HG02943 (cell line): Measurements from ENCODE around the gene TMEM69.
"Not testable (repeated sequence)": the region's sequence is repeated elsewhere in the genome, so short reads cannot be mapped to it uniquely, and the experiment has no call there.

Source experiments
- ATAC-seq: cut with Tn5 transposase; IDR thresholded peaks from one replicate; pipeline ENCODE4 v1.9.1; 2021; ENCODE audit warnings: mild to moderate bottlenecking, low read depth, moderate library complexity; ENCODE audit not compliant: unreplicated experiment

Gene TMEM69

DNA sequence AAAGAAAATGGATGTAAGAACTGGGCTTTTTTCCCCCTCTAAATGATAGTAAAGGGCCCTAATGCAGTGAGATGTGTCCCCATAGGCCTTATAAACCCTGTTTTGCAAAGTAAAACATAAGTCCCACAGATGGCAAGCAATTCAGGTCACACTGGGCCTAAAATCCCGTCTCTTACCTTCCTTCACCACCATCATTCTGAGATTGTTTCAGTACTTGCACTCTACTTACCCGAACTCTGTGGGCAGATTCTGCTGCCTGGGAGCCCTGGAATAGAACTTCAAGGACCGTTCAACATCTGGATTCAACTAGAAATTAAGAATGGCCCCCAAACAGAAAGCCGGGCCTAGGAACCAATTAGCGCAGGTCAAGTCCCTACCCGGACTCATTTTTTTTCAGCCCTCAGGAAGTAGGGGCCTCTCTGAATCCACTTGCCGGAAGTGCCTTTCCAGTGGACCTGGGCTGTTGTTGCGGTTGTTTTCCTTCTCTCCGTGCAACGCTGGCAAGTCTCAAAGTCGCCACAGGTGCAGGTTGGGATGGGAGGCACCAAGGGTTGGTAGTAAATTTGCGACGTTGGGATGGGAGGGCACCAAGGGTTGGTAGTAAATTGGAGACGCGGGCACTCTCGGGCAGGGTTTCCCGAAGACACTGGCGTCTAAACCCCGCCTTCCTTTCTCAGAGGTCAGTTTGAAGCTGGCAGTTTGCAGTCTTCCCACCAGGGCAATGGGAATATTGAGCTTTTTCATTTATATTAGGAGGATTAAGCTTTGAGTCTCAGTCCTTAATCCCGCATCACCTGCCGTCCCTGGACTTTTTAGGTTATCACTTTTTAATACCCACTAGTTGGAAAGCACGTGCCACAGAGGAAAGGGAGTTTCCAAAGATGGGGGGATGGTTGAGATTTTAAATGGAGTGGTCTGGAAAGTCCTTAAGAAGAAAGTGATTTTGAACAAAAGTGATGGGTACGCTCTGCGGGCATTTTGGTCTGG is at the start of gene TMEM69:
Gene TMEM69, plus strand, starts transcription at position 428 of the 987 bp plus-strand sequence. CDS start 2,888 bp downstream, outside the sequence.
- ATAC-seq = no peak

DNA sequence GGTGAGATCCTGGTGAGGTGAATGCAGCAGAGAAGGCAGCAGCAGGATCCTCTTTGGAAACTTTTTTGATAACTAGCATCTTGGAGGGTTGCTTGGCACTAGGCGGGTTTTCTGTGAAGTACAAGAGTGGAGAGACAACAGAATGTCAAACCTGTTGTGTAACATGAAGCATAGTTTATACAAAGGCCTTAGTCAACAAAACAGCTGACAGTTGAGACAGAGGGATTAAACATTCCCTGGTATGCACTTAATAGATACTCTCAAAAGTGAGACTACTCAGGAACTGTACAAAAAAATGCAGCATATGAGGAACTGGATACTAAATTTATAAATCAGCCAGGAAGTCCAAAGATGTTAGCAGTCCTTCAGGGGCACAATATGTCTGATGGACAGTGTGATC is 47.7 kb upstream of the TMEM69 start:
- no peak for ATAC-seq

DNA sequence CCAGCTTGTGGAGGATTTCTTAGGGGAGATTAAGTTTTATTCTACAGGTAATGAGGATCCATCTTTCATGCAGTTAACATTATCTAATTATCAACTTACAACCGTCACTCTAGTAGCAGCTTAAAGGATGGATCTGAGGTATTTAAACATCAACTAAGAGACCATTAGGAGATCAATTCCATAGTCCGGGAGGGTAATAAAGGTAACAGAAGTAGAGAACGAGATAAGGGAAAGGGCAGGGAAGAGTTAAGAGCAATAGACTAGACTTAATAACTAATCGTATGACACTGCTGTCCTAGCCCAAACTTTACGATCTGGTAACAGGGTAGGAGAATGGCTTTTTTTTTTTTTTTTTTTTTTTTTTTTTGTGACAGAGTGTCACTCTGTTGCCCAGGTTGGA is 44.7 kb upstream of the TMEM69 start:
- no peak for ATAC-seq

- ATAC-seq = no peak
Measured at GRCh38 chr1:45643978-45644377, 44.0 kb upstream of the TMEM69 start.

GRCh38 chr1:45644661-45645060 is 43.3 kb upstream of the TMEM69 start:
- no peak for ATAC-seq

DNA sequence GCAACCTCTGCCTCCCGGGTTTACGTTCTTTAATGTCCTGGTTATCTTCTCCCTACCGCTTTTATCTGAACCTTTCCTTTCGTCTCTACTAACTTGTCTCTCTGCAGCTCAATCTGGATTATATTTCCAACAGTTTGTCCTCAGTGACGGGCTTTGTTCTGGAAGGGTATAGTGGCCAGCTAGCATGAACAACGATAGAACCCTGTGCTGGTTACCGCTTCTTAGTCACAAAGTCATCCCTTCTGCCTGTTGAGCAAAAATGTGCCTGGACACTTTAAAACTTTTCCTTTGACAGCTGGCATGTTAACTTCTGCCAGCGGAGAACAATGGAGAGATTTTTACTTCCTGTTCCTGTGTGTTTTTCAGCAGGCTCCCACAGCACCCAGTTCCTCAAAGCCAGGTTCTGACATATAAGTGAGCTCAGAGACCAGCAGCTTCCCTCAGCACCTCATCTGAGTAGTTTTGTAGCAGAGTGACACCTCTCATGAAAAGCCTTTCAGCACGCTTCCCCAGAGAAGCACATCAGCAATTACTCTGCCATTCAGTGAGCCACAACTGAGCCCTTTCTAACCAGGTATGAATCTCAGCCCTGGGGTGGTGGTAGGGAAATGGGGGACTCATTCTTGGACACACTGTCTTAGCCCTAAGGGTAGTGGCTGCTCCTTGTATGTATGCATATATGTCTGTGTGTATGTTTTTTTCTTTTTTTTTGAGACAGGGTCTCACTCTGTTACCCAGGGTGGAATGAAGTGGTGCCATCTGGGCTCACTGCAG is 40.5 kb upstream of the TMEM69 start:
- no peak for ATAC-seq

GRCh38 chr1:45654540-45655280 is 33.3 kb upstream of the TMEM69 start:
- no peak for ATAC-seq

DNA sequence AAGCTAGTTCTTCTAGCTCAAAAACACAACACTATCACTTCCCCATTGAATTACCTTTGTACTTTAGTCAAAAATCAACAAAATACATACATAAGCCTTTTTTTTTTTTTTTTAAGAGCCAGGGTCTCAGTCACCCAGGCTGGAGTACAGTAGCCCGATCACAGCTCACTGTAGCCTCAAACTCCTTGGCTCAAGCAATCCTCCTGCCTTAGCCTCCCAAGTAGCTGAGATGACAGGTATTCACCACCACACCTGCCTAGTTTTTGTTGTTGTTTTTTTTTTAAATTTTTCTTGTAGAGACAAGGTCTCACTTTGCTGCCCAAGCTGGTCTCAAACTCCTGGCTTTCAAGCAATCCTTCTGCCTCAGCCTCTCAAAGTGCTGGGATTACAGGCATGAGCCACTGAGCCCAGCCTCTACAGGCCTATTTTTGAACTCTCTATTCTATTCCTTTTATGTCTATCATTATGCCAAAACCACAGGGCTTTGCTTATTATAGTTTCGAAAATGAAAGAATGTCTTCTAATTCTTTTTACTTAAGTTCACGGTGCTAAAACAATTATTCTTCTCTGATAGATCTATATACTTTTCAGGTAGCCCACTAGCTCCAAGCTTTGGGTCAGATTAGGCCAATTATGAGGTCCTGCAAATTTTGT is 31.3 kb upstream of the TMEM69 start:
- ATAC-seq = no peak

GRCh38 chr1:45658171-45658570 is 29.8 kb upstream of the TMEM69 start:
- ATAC-seq = no peak

- ATAC-seq = no peak
Measured at GRCh38 chr1:45659222-45659621, 28.8 kb upstream of the TMEM69 start.

- no peak for ATAC-seq
Measured at GRCh38 chr1:45660336-45660735, 27.6 kb upstream of the TMEM69 start.

DNA sequence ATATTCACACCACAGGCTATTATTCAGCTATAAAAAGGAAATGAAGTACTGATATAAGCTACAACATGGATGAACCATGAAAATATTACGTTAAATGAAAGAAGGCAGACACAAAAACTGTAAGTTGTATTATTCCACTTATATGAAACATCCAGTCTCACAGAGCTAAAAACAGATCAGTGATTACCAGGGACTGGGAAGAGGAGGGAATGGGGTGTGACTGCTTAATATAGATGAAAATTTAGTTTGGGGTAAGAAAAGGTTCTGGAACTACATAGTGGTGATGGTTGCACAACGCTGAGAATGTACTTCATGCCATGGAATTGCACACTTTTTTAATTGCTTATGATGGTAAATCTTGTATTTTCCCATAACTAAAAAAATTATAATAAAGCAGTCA is 21.1 kb upstream of the TMEM69 start:
- ATAC-seq = no peak

- no peak for ATAC-seq
Measured at GRCh38 chr1:45667321-45668111, 20.5 kb upstream of the TMEM69 start.

DNA sequence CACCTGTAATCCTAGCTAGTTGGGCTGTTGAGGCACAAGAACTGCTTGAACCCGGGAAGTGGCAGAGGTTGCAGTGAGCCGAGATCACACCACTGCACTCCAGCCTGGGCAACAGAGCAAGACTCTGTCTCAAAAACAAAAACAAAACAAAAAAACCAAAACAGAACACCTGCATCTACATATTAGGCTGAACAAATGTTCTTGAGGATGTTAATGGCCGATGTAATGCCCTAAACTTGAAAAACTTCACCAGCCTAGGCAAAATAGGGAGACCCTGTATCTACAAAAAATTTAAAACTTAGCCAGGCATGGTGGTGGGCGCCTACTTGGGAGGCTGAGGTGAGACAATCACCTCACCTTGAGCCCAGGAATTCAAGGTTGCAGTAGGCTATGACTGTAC is 19.5 kb upstream of the TMEM69 start:
- ATAC-seq = no peak

DNA sequence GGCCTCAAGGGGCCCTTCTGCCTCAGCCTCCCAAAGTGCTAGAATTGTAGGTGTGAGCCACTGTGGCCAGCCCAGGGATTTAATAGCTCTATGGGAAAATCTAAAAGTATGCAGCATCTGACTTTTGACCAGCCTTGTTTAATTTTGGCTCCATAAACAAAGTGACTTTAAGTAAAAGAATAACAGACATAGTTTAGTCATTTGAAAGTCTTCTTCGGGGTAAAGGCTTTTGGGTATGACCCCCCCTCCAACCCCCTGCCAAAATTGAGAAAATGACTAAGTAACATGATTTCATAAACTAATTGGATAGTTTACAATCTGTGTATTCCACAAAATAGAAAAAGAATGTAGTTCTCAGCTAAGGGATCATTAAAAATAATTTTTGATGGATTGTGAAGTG is 18.6 kb upstream of the TMEM69 start:
- no peak for ATAC-seq

GRCh38 chr1:45669859-45670655 is 17.9 kb upstream of the TMEM69 start:
- no peak for ATAC-seq

DNA sequence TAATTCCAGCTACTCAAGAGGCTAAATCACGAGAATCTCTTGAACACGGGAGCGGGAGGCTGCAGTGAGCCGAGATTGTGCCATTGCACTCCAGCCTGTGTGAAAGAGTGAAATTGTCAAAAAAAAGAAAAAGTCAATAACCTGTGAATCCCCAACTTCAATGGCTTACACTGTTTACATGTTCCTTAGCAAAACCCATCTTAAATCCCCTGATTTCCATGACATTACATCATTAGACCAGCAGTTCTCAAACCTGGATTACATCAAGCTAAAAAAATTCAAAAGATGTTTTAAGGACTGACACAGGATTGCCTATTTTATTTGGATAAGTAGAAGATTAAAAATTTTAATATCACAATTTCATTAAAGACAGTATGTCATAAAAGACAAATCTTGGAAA is 14.0 kb upstream of the TMEM69 start:
- ATAC-seq = no peak

DNA sequence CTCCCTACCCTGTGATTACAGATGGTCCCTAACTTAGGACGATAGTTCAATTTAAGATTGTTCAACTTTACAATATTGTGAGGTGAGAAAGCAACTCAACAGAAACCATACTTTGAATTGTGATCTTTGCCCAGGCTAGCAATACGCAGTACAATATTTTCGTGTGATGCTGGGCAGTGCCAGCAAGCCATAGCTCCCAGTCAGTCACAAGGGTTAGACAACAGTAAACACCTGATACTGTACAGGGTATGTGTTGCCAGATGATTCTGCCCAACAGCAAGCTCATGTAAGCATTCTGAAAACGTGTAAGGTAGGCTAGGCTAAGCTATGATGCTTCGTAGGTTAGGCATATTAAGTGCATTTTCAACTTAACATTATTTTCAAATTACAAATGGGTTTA is 13.5 kb upstream of the TMEM69 start:
- no peak for ATAC-seq

- ATAC-seq = not testable (repeated sequence)
Measured at GRCh38 chr1:45676553-45676952, 11.4 kb upstream of the TMEM69 start.
